HEK293 (cell line): ENCODE results near the gene ANKRD60.

Source experiments
- CTCF ChIA-PET: fragments of 350-600 bp; formaldehyde crosslinking; extraction: SDS; loops from one replicate; lab custom pipeline; 2021; ENCODE audit warnings: antibody characterized with exemption; lab: Yijun Ruan, JAX
- POLR2A ChIA-PET: fragments of 300-600 bp; formaldehyde crosslinking; extraction: SDS; loops from one replicate; lab custom pipeline; 2020; ENCODE audit warnings: antibody characterized with exemption, inconsistent platforms; lab: Yijun Ruan, JAX
- H3K27ac ChIP-seq: fragments of 200-500 bp; sonication (Bioruptor generic); 2 replicates; pipeline ENCODE4 v1.5.1; 2014; ENCODE audit warnings: low read depth, low read length, control low read depth, inconsistent platforms; ENCODE audit errors: extremely low read depth
- H3K36me3 ChIP-seq, 2 experiments: fragments of 200-500 bp in 1 of 2; sonication (Bioruptor generic) in 1 of 2; 1 replicate in 1 of 2; 2 replicates in 1 of 2; pipeline ENCODE4 v1.5.1; 2014 to 2017; ENCODE audit warnings: inconsistent platforms in 2 of 2, low read length in 2 of 2; ENCODE audit not compliant: control insufficient read depth in 2 of 2, insufficient read depth in 1 of 2
- H3K4me1 ChIP-seq: fragments of 200-500 bp; sonication (Bioruptor generic); 2 replicates; pipeline ENCODE4 v1.5.1; 2014; ENCODE audit warnings: mild to moderate bottlenecking, low read length, inconsistent platforms; ENCODE audit not compliant: control insufficient read depth, insufficient read depth
- H3K4me3 ChIP-seq: 2 replicates; pipeline ENCODE4 v1.5.1; 2011; ENCODE audit warnings: low read depth, mild to moderate bottlenecking, control low read depth, low read length, moderate library complexity
- H3K9me3 ChIP-seq: fragments of 200-500 bp; sonication (Bioruptor generic); 2 replicates; pipeline ENCODE4 v1.5.1; 2014; ENCODE audit warnings: low read depth, low read length, inconsistent platforms; ENCODE audit not compliant: control insufficient read depth, insufficient read depth
- BCL11A ChIP-seq: fragments of 450-650 bp; formaldehyde crosslinking; IDR thresholded peaks from 2 replicates; pipeline ENCODE4 v1.5.1; 2016; ENCODE audit warnings: low read depth, missing biosample characterization, missing genetic modification characterization
- CTCF ChIP-seq: fragments of 450-650 bp; formaldehyde crosslinking; IDR thresholded peaks from 2 replicates; pipeline ENCODE4 v1.5.1; 2016; ENCODE audit warnings: missing biosample characterization, missing genetic modification characterization
- GLIS2 ChIP-seq: fragments of 450-650 bp; formaldehyde crosslinking; IDR thresholded peaks from 2 replicates; pipeline ENCODE4 v1.5.1; 2016; ENCODE audit warnings: missing biosample characterization, missing genetic modification characterization
- KLF1 ChIP-seq: fragments of 450-650 bp; formaldehyde crosslinking; IDR thresholded peaks from 2 replicates; pipeline ENCODE4 v1.5.1; 2016; ENCODE audit warnings: missing biosample characterization, missing genetic modification characterization
- KLF10 ChIP-seq: fragments of 450-650 bp; IDR thresholded peaks from 2 replicates; pipeline ENCODE4 v1.5.1; 2018; ENCODE audit warnings: missing biosample characterization, mild to moderate bottlenecking, missing genetic modification characterization
- PRDM10 ChIP-seq: fragments of 450-650 bp; formaldehyde crosslinking; IDR thresholded peaks from 2 replicates; pipeline ENCODE4 v1.5.1; 2016; ENCODE audit warnings: missing biosample characterization, missing genetic modification characterization
- REPIN1 ChIP-seq: fragments of 450-650 bp; formaldehyde crosslinking; IDR thresholded peaks from 2 replicates; pipeline ENCODE4 v1.5.1; 2017; ENCODE audit warnings: missing biosample characterization, missing genetic modification characterization, low read depth
- SCRT2 ChIP-seq: fragments of 450-650 bp; formaldehyde crosslinking; IDR thresholded peaks from 2 replicates; pipeline ENCODE4 v1.5.1; 2016; ENCODE audit warnings: missing biosample characterization, missing genetic modification characterization
- WT1 ChIP-seq: fragments of 450-650 bp; formaldehyde crosslinking; IDR thresholded peaks from 2 replicates; pipeline ENCODE4 v1.5.1; 2016; ENCODE audit warnings: missing biosample characterization, missing genetic modification characterization
- ZBTB20 ChIP-seq: fragments of 450-650 bp; formaldehyde crosslinking; IDR thresholded peaks from 2 replicates; pipeline ENCODE4 v1.5.1; 2016; ENCODE audit warnings: missing biosample characterization, missing genetic modification characterization
- ZFHX2 ChIP-seq: fragments of 450-650 bp; formaldehyde crosslinking; conservative IDR thresholded peaks from 2 replicates; pipeline ENCODE4 v1.5.1; 2016; ENCODE audit warnings: missing biosample characterization, missing genetic modification characterization
- ZFP37 ChIP-seq: fragments of 450-650 bp; formaldehyde crosslinking; IDR thresholded peaks from 2 replicates; pipeline ENCODE4 v1.5.1; 2016; ENCODE audit warnings: missing biosample characterization, missing genetic modification characterization
- ZNF138 ChIP-seq: fragments of 450-650 bp; formaldehyde crosslinking; IDR thresholded peaks from 2 replicates; pipeline ENCODE4 v1.5.1; 2016; ENCODE audit warnings: missing biosample characterization, missing genetic modification characterization, borderline replicate concordance
- ZNF26 ChIP-seq: fragments of 450-650 bp; formaldehyde crosslinking; IDR thresholded peaks from 2 replicates; pipeline ENCODE4 v1.5.1; 2016; ENCODE audit warnings: missing biosample characterization, missing genetic modification characterization
- ZNF398 ChIP-seq: fragments of 450-650 bp; formaldehyde crosslinking; IDR thresholded peaks from 2 replicates; pipeline ENCODE4 v1.5.1; 2017; ENCODE audit warnings: missing biosample characterization, missing genetic modification characterization
- ZNF404 ChIP-seq: fragments of 450-650 bp; formaldehyde crosslinking; IDR thresholded peaks from 2 replicates; pipeline ENCODE4 v1.5.1; 2017; ENCODE audit warnings: missing biosample characterization, missing genetic modification characterization
- ZNF596 ChIP-seq: fragments of 450-650 bp; IDR thresholded peaks from 2 replicates; pipeline ENCODE4 v1.5.0; 2018; ENCODE audit warnings: missing biosample characterization, mild to moderate bottlenecking, missing genetic modification characterization, moderate library complexity
- ZNF654 ChIP-seq: fragments of 450-650 bp; formaldehyde crosslinking; IDR thresholded peaks from 2 replicates; pipeline ENCODE4 v1.5.1; 2016; ENCODE audit warnings: low read depth, missing biosample characterization, missing genetic modification characterization
- ZNF837 ChIP-seq: fragments of 450-650 bp; formaldehyde crosslinking; IDR thresholded peaks from 2 replicates; pipeline ENCODE4 v1.5.1; 2016; ENCODE audit warnings: missing biosample characterization, missing genetic modification characterization
- ZSCAN16 ChIP-seq: fragments of 450-650 bp; formaldehyde crosslinking; IDR thresholded peaks from 2 replicates; pipeline ENCODE4 v1.5.1; 2016; ENCODE audit warnings: missing biosample characterization, missing genetic modification characterization
- TF ChIP-seq, protein P1 (sequence below): fragments of 450-650 bp; formaldehyde crosslinking; IDR thresholded peaks from 2 replicates; pipeline ENCODE4 v1.5.1; 2016; ENCODE audit warnings: missing biosample characterization, missing genetic modification characterization

ANKRD60 gene

DNA sequence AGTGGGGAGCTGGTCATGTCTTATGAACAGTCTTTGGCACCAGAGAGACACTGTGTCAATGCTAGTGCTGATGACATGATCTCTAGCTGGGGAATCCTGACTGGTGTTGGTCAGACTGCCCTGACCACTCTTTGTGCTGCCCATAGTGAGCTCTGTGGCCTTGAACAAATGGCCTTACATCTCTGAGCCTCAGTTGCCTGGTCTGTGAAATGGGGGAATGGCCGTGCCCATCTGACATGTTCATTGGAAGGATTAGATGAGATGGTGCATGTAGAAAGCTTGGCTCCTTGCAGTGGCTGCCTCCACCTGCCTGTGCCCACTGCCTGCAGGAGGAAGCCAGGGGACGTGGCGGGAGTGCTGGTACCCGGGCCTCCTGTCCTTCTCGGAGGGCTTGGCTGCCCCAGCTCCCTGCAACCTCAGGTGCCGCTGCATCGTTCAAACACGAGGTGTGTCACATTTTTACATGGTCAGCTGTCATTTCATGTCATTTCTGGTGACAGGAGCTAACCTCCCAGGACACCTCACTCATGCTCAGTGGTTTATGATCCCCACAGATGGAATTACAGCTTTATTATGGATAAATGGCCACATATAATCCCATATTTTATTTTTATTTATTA lies 45.8 kb downstream of the ANKRD60 start:
- H3K4me1 ChIP-seq: no peaks in the 10 kb centered on the region
- H3K27ac ChIP-seq: no peak overlapping the region
- no peaks in the 10 kb centered on the region for H3K36me3 ChIP-seq
- POLR2A ChIA-PET: no interaction called here
- H3K4me3 ChIP-seq: no peak overlapping the region
- no peak for TF ChIP-seq ZNF138
- TF ChIP-seq, all 188 proteins: peak for 0
- no peaks in the 10 kb centered on the region for H3K9me3 ChIP-seq
- CTCF ChIA-PET: interaction anchor here (0.9 to 1.7 kb wide), 4 partner anchors 9 to 586 kb away, joined by 3 to 8 read pairs (median 6); no protein-coding TSS in a partner anchor

GRCh38 chr20:58179432-58180099 lies 48.9 kb downstream of the ANKRD60 start:
- no peaks in the 10 kb centered on the region for H3K9me3 ChIP-seq
- no peak overlapping the region for H3K27ac ChIP-seq
- H3K4me3 ChIP-seq: peak overlapping the region; percentile 31
- POLR2A ChIA-PET: no interaction called here
- CTCF ChIA-PET: interaction anchor here (0.5 to 2.0 kb wide), 15 partner anchors 10 to 585 kb away, joined by 3 to 16 read pairs (median 4); no protein-coding TSS in a partner anchor
- no peaks in the 10 kb centered on the region for H3K4me1 ChIP-seq
- no peaks in the 10 kb centered on the region for H3K36me3 ChIP-seq
- TF ChIP-seq ZNF596 (tag by site-specific recombination): no peak
- TF ChIP-seq ZBTB20 (tag by site-specific recombination): no peak
- TF ChIP-seq ZNF654 (tag by site-specific recombination): peak; percentile 52
- TF ChIP-seq ZFHX2 (tag by site-specific recombination): peak; percentile 94
- TF ChIP-seq, protein P1, sequence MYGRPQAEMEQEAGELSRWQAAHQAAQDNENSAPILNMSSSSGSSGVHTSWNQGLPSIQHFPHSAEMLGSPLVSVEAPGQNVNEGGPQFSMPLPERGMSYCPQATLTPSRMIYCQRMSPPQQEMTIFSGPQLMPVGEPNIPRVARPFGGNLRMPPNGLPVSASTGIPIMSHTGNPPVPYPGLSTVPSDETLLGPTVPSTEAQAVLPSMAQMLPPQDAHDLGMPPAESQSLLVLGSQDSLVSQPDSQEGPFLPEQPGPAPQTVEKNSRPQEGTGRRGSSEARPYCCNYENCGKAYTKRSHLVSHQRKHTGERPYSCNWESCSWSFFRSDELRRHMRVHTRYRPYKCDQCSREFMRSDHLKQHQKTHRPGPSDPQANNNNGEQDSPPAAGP (tag by site-specific recombination): no peak
- TF ChIP-seq BCL11A: no peak
- TF ChIP-seq REPIN1 (tag by site-specific recombination): no peak
- TF ChIP-seq KLF1 (tag by site-specific recombination): 0 out of 2 replicates have a peak, but pooled peaks have one; percentile 15
- no peak for TF ChIP-seq WT1 (tag by site-specific recombination)
- TF ChIP-seq ZNF26 (tag by site-specific recombination): no peak
- TF ChIP-seq PRDM10: no peak
- TF ChIP-seq CTCF (tag by site-specific recombination): peak; percentile 82; the same call in 1 of the 2 replicates
- TF ChIP-seq KLF10 (tag by site-specific recombination): no peak
- no peak for TF ChIP-seq ZSCAN16 (tag by site-specific recombination)
- TF ChIP-seq SCRT2 (tag by site-specific recombination): no peak
- no peak for TF ChIP-seq ZNF404 (tag by site-specific recombination)
- no peak for TF ChIP-seq ZNF837 (tag by site-specific recombination)
- TF ChIP-seq GLIS2 (tag by site-specific recombination): peak; percentile 80
- no peak for TF ChIP-seq ZNF398 (tag by site-specific recombination)
- TF ChIP-seq ZFP37 (tag by site-specific recombination): no peak
